ENCODE results near the gene RFWD3.

GRCh38 chr16:74652249-74652648 lies 14.4 kb downstream of the RFWD3 start:
- TF ChIP-seq EZH2 (IDR thresholded peaks at IDR 0.05; ENCODE audit: borderline replicate concordance, low read depth, low read length, poor library complexity, severe bottlenecking) = no peak
- TF ChIP-seq CTCF (conservative IDR thresholded peaks at IDR 0.05; ENCODE audit: low read depth, low read length) = no peak

Measured in A673 (cell line).